ENCODE measurements around the gene METTL24.

DNA sequence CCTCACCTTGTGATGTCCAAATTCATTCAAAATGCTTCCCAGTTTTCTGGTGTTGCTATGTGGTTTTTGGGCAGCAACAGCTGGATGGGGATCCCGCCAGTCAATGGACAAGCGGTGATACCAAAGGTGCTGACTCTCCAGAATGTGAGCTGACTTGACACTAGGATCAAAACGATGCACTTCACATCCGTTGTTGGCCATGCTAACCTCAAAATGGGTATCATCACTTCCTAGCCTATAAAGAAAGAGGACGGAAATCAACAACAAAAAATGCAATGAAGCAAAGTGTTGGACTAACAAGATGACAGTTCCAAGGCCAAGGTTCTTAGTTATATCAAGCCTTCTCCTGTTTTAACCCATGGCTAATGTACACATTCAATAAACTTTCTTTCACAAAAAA, 59.2 kb downstream of the METTL24 start:
- TF ChIP-seq, protein P1, sequence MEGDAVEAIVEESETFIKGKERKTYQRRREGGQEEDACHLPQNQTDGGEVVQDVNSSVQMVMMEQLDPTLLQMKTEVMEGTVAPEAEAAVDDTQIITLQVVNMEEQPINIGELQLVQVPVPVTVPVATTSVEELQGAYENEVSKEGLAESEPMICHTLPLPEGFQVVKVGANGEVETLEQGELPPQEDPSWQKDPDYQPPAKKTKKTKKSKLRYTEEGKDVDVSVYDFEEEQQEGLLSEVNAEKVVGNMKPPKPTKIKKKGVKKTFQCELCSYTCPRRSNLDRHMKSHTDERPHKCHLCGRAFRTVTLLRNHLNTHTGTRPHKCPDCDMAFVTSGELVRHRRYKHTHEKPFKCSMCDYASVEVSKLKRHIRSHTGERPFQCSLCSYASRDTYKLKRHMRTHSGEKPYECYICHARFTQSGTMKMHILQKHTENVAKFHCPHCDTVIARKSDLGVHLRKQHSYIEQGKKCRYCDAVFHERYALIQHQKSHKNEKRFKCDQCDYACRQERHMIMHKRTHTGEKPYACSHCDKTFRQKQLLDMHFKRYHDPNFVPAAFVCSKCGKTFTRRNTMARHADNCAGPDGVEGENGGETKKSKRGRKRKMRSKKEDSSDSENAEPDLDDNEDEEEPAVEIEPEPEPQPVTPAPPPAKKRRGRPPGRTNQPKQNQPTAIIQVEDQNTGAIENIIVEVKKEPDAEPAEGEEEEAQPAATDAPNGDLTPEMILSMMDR (IDR thresholded peaks at IDR 0.05), result no peak
- no peak for TF ChIP-seq POLR2A (IDR thresholded peaks at IDR 0.05)
